Panc1 (cell line): Measurements from ENCODE around the gene PPP4C. TPM values are rescaled to one million over a fixed set of nuclear protein-coding genes. Genes with fewer than 3 reads are reported as not detected.
A peak's percentile ranks its signal among the peaks of the same experiment; 100 is the strongest.

ENCODE experiments used
- ATAC-seq: fragments of 200-7000 bp; cut with Tn5 transposase; 2 replicates; pipeline ENCODE4 v1.9.1; 2020; ENCODE audit warnings: mild to moderate bottlenecking, moderate library complexity
- BruUV-seq: library from RNA; stranded (reverse); fragments of 400-500 nt; replicated peaks from 2 replicates; lab custom pipeline; 2021; lab: Mats Ljungman, UMichigan
- CTCF ChIA-PET: fragments of 300-600 bp; sonication (Branson Sonifier 250); formaldehyde crosslinking; loops from one replicate; lab custom pipeline; 2022; ENCODE audit warnings: antibody characterized with exemption; lab: Charles Lee
- POLR2A ChIA-PET: fragments of 300-600 bp; sonication (Branson Sonifier 250); formaldehyde crosslinking; loops from one replicate; lab custom pipeline; 2022; ENCODE audit warnings: antibody characterized with exemption; lab: Charles Lee
- DNase-seq: peaks from one replicate; pipeline ENCODE4 v3.0.0-alpha.2; 2010; ENCODE audit warnings: low read depth, low spot score
- H3K27ac ChIP-seq: 2 replicates; pipeline ENCODE4 v1.5.1; 2011; ENCODE audit warnings: mild to moderate bottlenecking, low read length, inconsistent platforms
- H3K27me3 ChIP-seq: fragments of 200-500 bp; sonication (Bioruptor generic); 2 replicates; pipeline ENCODE4 v1.6.0; 2014; ENCODE audit warnings: low read length, inconsistent platforms; ENCODE audit not compliant: control insufficient read depth, insufficient read depth
- H3K36me3 ChIP-seq: fragments of 200-500 bp; sonication (Bioruptor generic); 2 replicates; pipeline ENCODE4 v1.5.1; 2014; ENCODE audit warnings: inconsistent platforms, mild to moderate bottlenecking, low read length, moderate library complexity; ENCODE audit not compliant: control insufficient read depth, insufficient read depth
- H3K4me1 ChIP-seq: 2 replicates; pipeline ENCODE4 v1.5.1; 2011; ENCODE audit warnings: inconsistent platforms, mild to moderate bottlenecking, low read length, moderate library complexity; ENCODE audit not compliant: control insufficient read depth, insufficient read depth
- H3K4me3 ChIP-seq, 2 experiments: 2 replicates each; pipeline ENCODE4 v1.5.1; 2011 to 2012; ENCODE audit warnings: low read depth in 2 of 2, low read length in 2 of 2, mild to moderate bottlenecking in 2 of 2, inconsistent platforms in 1 of 2, moderate library complexity in 1 of 2
- H3K9me3 ChIP-seq: fragments of 200-500 bp; sonication (Bioruptor generic); 2 replicates; pipeline ENCODE4 v1.5.1; 2014; ENCODE audit warnings: low read depth, mild to moderate bottlenecking, inconsistent platforms, low read length, moderate library complexity; ENCODE audit not compliant: control insufficient read depth, insufficient read depth
- CTCF ChIP-seq: fragments of 450-650 bp; IDR thresholded peaks from 2 replicates; pipeline ENCODE4 v1.5.1; 2017; ENCODE audit warnings: mild to moderate bottlenecking
- POLR2AphosphoS5 ChIP-seq: IDR thresholded peaks from 2 replicates; pipeline ENCODE4 v1.6.1; 2012; ENCODE audit warnings: mild to moderate bottlenecking, low read depth, low read length, moderate library complexity
- REST ChIP-seq, 2 experiments: IDR thresholded peaks; 2 replicates each; pipeline ENCODE4 v1.6.1; 2011 to 2012; ENCODE audit warnings: low read depth in 2 of 2, control low read depth in 1 of 2, low read length in 1 of 2, mild to moderate bottlenecking in 1 of 2, moderate library complexity in 1 of 2; ENCODE audit not compliant: insufficient read depth in 1 of 2
- SIN3A ChIP-seq: IDR thresholded peaks from 2 replicates; pipeline ENCODE4 v1.6.1; 2012; ENCODE audit warnings: low read depth, mild to moderate bottlenecking, low read length, moderate library complexity, borderline replicate concordance; ENCODE audit not compliant: insufficient read depth
- TCF7L2 ChIP-seq: IDR thresholded peaks from 2 replicates; pipeline ENCODE4 v1.6.1; 2011; ENCODE audit warnings: mild to moderate bottlenecking, low read depth, low read length, inconsistent platforms
- in situ Hi-C: cut with HindIII; loops from 2 replicates; pipeline ENCODE4 v1.10.0; 2016; ENCODE audit warnings: low sequenced_read_pairs, low pct_unique_long_range_greater_than_20kb
- intact Hi-C: fragments of 100-400 bp; cut with micrococcal nuclease; formaldehyde crosslinking; loops from one replicate; pipeline ENCODE4 v1.10.0; 2022; ENCODE audit not compliant: unreplicated experiment
- total RNA-seq: library from RNA; stranded (reverse); gene quantifications from one replicate; pipeline ENCODE4 v1.2.1, GENCODE V29; 2021; ENCODE audit not compliant: unreplicated experiment

PPP4C gene
- total RNA-seq, 1 experiment from 2014 or later: 186 TPM

GRCh38 chr16:30060836-30061554, 14.8 kb upstream of the PPP4C start:
- Histone ChIP-seq H3K27ac (no peak overlapping the region), H3K4me3 (no peak overlapping the region), H3K4me1 (peaks cover 13% of the 10 kb centered on the region), H3K27me3 (no peaks in the 10 kb centered on the region), H3K36me3 (no peaks in the 10 kb centered on the region; the same call in 1 of the 2 replicates), H3K9me3 (no peaks in the 10 kb centered on the region)
- DNase-seq: no peak
- TF ChIP-seq CTCF (no peak), REST (IDR thresholded peaks at IDR 0.05; ENCODE audit: insufficient read depth in 1 of 2, low read depth in 2 of 2, low read length in 1 of 2) (no peak), TCF7L2 (no peak), POLR2AphosphoS5 (no peak), SIN3A (no peak)
- POLR2A ChIA-PET: interaction anchor here (0.6 kb wide), 1 partner anchor 8 kb away, joined by 4 read pairs; no protein-coding TSS in a partner anchor
- ATAC-seq: no peak
- CTCF ChIA-PET: interaction anchor here (0.7 kb wide), 1 partner anchor 244 kb away, joined by 5 read pairs; no protein-coding TSS in a partner anchor
- in situ Hi-C loops (no loop called here), intact Hi-C loops (no loop called here)
- BruUV-seq: no TSS peak

GRCh38 chr16:30063278-30063892, 12.4 kb upstream of the PPP4C start:
- TF ChIP-seq SIN3A (no peak), CTCF (no peak), POLR2AphosphoS5 (no peak), TCF7L2 (no peak), REST (IDR thresholded peaks at IDR 0.05; ENCODE audit: insufficient read depth in 1 of 2, low read depth in 2 of 2, low read length in 1 of 2) (no peak)

More at GRCh38 chr16:30063278-30063892, 12.4 kb upstream of the PPP4C start:
- H3K36me3 ChIP-seq: peaks cover 16% of the 10 kb centered on the region
- intact Hi-C loops: no loop called here
- H3K27me3 ChIP-seq: no peaks in the 10 kb centered on the region
- CTCF ChIA-PET: interaction anchor here (1.1 kb wide), 1 partner anchor 8 kb away, joined by 4 read pairs; no protein-coding TSS in a partner anchor
- BruUV-seq: no TSS peak
- peak overlapping the region; percentile 91 for H3K27ac ChIP-seq
- in situ Hi-C loops: no loop called here
- ATAC-seq: no peak
- DNase-seq: no peak
- peaks cover 23% of the 10 kb centered on the region for H3K4me1 ChIP-seq
- POLR2A ChIA-PET: interaction anchor here (0.6 kb wide), 1 partner anchor 244 kb away, joined by 3 read pairs; no protein-coding TSS in a partner anchor
- peak overlapping the region; percentile 67 to 90; a peak in 2 of 4 replicates for H3K4me3 ChIP-seq
- H3K9me3 ChIP-seq: no peaks in the 10 kb centered on the region
